ENCODE results near the gene TOLLIP. TPM values are rescaled to one million over a fixed set of nuclear protein-coding genes. Genes with fewer than 3 reads are reported as not detected.

Gene TOLLIP
- total RNA-seq, 2 donors from 2014 or later: 29.5 to 36.1 TPM

Other genes with a start within 250 kb of the TOLLIP start
- gene MUC2, start 234.8 kb downstream of the TOLLIP start, total RNA-seq: not detected
- gene MUC5AC, start 151.7 kb downstream of the TOLLIP start, total RNA-seq: not detected
- not detected for gene MUC5B, start 86.6 kb downstream of the TOLLIP start, total RNA-seq
- gene BRSK2, start 80.3 kb upstream of the TOLLIP start, total RNA-seq: 1 to 10 TPM in 1 of 2 donors, under 1 TPM in 1; 0.45 to 1.3 TPM
- gene MOB2, start 177.1 kb upstream of the TOLLIP start, total RNA-seq: 10 to 100 TPM; 17.7 to 23.2 TPM